ENCODE data around the gene GCH1.

DNA sequence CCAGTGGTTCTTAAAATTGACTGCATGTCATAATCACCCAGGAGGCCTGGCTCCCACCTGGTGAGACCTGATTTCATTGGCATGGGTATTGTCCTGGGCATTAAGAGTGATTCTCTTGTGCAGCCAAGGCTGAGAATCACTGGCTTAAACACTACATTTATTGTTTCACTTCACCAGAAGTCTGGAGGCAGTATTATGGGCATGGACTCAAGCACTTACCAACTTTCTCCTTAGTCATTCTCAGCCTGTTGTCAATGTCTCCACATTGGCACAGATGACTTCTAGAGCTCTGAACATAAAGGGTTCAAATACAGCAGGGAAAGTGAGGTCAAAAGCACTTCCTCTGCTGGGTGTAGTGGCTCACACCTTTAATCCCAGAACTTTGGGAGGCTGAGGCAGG, 25.6 kb upstream of the GCH1 start:
- TF ChIP-seq, protein P1, sequence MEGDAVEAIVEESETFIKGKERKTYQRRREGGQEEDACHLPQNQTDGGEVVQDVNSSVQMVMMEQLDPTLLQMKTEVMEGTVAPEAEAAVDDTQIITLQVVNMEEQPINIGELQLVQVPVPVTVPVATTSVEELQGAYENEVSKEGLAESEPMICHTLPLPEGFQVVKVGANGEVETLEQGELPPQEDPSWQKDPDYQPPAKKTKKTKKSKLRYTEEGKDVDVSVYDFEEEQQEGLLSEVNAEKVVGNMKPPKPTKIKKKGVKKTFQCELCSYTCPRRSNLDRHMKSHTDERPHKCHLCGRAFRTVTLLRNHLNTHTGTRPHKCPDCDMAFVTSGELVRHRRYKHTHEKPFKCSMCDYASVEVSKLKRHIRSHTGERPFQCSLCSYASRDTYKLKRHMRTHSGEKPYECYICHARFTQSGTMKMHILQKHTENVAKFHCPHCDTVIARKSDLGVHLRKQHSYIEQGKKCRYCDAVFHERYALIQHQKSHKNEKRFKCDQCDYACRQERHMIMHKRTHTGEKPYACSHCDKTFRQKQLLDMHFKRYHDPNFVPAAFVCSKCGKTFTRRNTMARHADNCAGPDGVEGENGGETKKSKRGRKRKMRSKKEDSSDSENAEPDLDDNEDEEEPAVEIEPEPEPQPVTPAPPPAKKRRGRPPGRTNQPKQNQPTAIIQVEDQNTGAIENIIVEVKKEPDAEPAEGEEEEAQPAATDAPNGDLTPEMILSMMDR (IDR thresholded peaks at IDR 0.05), result no peak
- no peak for TF ChIP-seq EZH2phosphoT487 (IDR thresholded peaks at IDR 0.05)
- no peak for TF ChIP-seq EZH2 (IDR thresholded peaks at IDR 0.05)
